Loucy (cell line): Measurements from ENCODE around the gene FNDC3A.

Experiments
- H2AFZ ChIP-seq: fragments of 200-600 bp; sonication (generic); 2 replicates; pipeline ENCODE4 v1.6.0; 2016; ENCODE audit warnings: antibody characterized with exemption, mild to moderate bottlenecking, low read length, moderate library complexity
- H3F3A ChIP-seq: fragments of 200-600 bp; 2 replicates; pipeline ENCODE4 v1.6.0; 2016; ENCODE audit warnings: antibody characterized with exemption, low read depth, mild to moderate bottlenecking
- H3K27me3 ChIP-seq: fragments of 200-600 bp; sonication (generic); 2 replicates; pipeline ENCODE4 v1.6.1; 2014; ENCODE audit warnings: low read length, mild to moderate bottlenecking; ENCODE audit not compliant: insufficient read depth, poor library complexity, severe bottlenecking
- H3K36me3 ChIP-seq: fragments of 200-600 bp; sonication (generic); 2 replicates; pipeline ENCODE4 v1.6.1; 2016; ENCODE audit warnings: low read length; ENCODE audit not compliant: insufficient read depth
- H3K4me1 ChIP-seq: fragments of 200-600 bp; sonication (generic); 2 replicates; pipeline ENCODE4 v1.5.1; 2014; ENCODE audit warnings: low read length, mild to moderate bottlenecking; ENCODE audit not compliant: insufficient read depth, poor library complexity, severe bottlenecking
- H3K4me2 ChIP-seq: fragments of 200-600 bp; sonication (generic); 2 replicates; pipeline ENCODE4 v1.6.0; 2014; ENCODE audit warnings: antibody characterized with exemption, low read length, low read depth, mild to moderate bottlenecking; ENCODE audit not compliant: poor library complexity, severe bottlenecking
- H3K4me3 ChIP-seq: fragments of 200-600 bp; sonication (generic); 2 replicates; pipeline ENCODE4 v1.5.1; 2014; ENCODE audit warnings: low read length, mild to moderate bottlenecking, mixed read lengths; ENCODE audit not compliant: poor library complexity, severe bottlenecking
- H3K79me2 ChIP-seq: fragments of 200-600 bp; sonication (generic); 2 replicates; pipeline ENCODE4 v1.6.1; 2014; ENCODE audit warnings: low read length; ENCODE audit not compliant: insufficient read depth
- H3K9ac ChIP-seq: fragments of 200-600 bp; sonication (generic); 2 replicates; pipeline ENCODE4 v1.6.0; 2014; ENCODE audit warnings: mild to moderate bottlenecking, low read depth, low read length, moderate library complexity; ENCODE audit not compliant: poor library complexity, severe bottlenecking
- H3K9me2 ChIP-seq: fragments of 200-600 bp; sonication (generic); replicated peaks from 2 replicates; pipeline ENCODE4 v1.6.1; 2016; ENCODE audit warnings: low read depth, low read length, mixed read lengths
- H3K9me3 ChIP-seq: fragments of 200-600 bp; sonication (generic); 2 replicates; pipeline ENCODE4 v1.6.1; 2014; ENCODE audit warnings: mild to moderate bottlenecking, antibody characterized with exemption, low read length, low read depth; ENCODE audit not compliant: insufficient read depth
- H4K20me1 ChIP-seq: fragments of 200-600 bp; sonication (generic); 2 replicates; pipeline ENCODE4 v1.6.0; 2014; ENCODE audit warnings: antibody characterized with exemption, low read length, mild to moderate bottlenecking; ENCODE audit not compliant: insufficient read depth, poor library complexity, severe bottlenecking
- EZH2phosphoT487 ChIP-seq: fragments of 200-600 bp; IDR thresholded peaks from 2 replicates; pipeline ENCODE4 v1.6.1; 2018; ENCODE audit warnings: antibody characterized with exemption, mild to moderate bottlenecking, moderate library complexity, borderline replicate concordance
- TF ChIP-seq, protein P1 (sequence below): fragments of 200-600 bp; sonication (generic); conservative IDR thresholded peaks from 2 replicates; pipeline ENCODE4 v1.5.1; 2014; ENCODE audit warnings: mild to moderate bottlenecking, antibody characterized with exemption, low read length

The FNDC3A gene

DNA sequence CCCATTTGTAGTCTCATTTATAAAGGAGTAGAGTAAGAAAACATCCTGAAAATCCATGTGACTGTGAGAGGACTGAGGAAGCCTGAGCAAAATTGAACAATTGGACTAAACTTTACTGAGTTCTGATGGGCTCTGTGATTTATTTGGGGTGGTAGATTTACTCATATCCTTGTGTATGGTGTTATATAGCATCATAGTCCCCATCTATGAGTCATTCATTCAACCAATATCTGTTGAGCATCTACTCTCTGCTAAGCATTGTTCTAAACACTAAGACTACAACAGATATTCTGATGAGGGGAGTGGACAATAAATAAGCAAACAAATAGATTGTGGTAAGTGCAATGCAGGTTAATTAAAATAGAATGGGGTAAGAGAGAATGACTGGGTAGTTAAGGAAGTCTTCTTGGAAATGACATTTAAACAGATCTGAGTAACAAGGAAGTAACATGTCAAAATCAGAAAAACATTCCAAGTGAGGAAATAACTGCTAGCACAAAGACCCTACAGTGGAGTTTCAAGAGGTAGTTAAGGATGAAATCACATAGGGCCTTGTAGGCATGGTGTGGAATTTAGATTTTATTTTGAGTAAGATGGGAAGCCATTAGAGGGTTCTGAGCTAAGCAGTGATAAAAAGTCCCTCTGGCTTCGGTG lies 208.1 kb downstream of the FNDC3A start:
- Histone ChIP-seq H3K36me3 (peaks cover 76% of the 10 kb centered on the region), H3K27me3 (no peaks in the 10 kb centered on the region), H3K4me1 (no peaks in the 10 kb centered on the region), H4K20me1 (no peaks in the 10 kb centered on the region), H3K9me2 (no peaks in the 10 kb centered on the region), H3K9ac (no peak overlapping the region), H3K9me3 (no peaks in the 10 kb centered on the region), H2AFZ (no peak overlapping the region), H3K4me3 (no peak overlapping the region), H3K79me2 (no peaks in the 10 kb centered on the region), H3F3A (no peaks in the 10 kb centered on the region), H3K4me2 (no peak overlapping the region)
- TF ChIP-seq EZH2phosphoT487 = no peak
- TF ChIP-seq, protein P1, sequence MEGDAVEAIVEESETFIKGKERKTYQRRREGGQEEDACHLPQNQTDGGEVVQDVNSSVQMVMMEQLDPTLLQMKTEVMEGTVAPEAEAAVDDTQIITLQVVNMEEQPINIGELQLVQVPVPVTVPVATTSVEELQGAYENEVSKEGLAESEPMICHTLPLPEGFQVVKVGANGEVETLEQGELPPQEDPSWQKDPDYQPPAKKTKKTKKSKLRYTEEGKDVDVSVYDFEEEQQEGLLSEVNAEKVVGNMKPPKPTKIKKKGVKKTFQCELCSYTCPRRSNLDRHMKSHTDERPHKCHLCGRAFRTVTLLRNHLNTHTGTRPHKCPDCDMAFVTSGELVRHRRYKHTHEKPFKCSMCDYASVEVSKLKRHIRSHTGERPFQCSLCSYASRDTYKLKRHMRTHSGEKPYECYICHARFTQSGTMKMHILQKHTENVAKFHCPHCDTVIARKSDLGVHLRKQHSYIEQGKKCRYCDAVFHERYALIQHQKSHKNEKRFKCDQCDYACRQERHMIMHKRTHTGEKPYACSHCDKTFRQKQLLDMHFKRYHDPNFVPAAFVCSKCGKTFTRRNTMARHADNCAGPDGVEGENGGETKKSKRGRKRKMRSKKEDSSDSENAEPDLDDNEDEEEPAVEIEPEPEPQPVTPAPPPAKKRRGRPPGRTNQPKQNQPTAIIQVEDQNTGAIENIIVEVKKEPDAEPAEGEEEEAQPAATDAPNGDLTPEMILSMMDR = no peak

DNA sequence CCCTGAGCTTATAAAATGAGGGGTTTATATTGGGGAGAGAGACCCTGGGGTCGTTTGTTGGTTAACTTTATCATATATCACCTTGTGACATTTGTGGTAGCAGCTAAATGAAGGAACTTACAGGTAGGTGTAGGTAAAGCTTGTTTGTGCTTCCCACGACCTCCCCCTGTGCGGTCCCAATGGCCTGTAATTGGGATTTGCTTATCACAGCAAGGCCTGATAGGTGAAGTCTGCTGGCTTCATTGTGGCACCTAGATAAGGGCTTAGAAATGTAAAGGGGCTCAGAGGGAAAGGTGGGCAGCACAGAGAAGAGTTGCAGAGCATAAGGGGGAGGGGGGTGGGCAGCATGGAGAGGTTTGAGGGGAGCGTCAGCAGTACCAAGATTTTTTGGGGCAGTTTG lies 208.9 kb downstream of the FNDC3A start:
- Histone ChIP-seq H2AFZ (no peak overlapping the region), H3K4me2 (no peak overlapping the region), H3K4me3 (no peak overlapping the region), H3K9me3 (no peaks in the 10 kb centered on the region), H3K27me3 (no peaks in the 10 kb centered on the region), H4K20me1 (no peaks in the 10 kb centered on the region), H3K4me1 (no peaks in the 10 kb centered on the region), H3F3A (no peaks in the 10 kb centered on the region), H3K79me2 (no peaks in the 10 kb centered on the region), H3K9me2 (no peaks in the 10 kb centered on the region), H3K36me3 (peaks cover 71% of the 10 kb centered on the region), H3K9ac (no peak overlapping the region)
- TF ChIP-seq, protein P1 = no peak
- TF ChIP-seq EZH2phosphoT487 = no peak

DNA sequence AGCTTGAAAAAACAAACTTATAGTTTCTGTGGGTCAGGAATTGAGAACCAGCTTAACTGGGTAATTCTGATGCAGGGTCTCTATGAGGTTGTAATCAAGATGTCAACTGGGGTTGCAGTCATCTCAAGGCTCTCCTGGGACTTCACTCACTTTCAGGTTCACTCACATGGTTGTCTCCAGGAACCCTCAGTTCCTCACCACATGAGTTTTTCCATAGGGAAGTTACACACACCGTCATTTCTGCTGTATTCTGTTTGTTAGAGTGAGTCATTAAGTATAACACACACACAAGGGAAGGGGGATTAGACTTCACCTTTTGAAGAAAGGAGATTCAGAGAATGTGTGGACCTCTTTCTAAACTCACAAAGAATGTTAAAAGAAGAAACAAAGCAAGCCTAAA lies 209.6 kb downstream of the FNDC3A start:
- Histone ChIP-seq H4K20me1 (no peaks in the 10 kb centered on the region), H3K36me3 (peaks cover 67% of the 10 kb centered on the region), H3K9me3 (no peaks in the 10 kb centered on the region), H3F3A (no peaks in the 10 kb centered on the region), H3K27me3 (no peaks in the 10 kb centered on the region), H3K4me3 (no peak overlapping the region), H3K79me2 (no peaks in the 10 kb centered on the region), H3K9ac (no peak overlapping the region), H2AFZ (no peak overlapping the region), H3K9me2 (no peaks in the 10 kb centered on the region), H3K4me2 (no peak overlapping the region), H3K4me1 (no peaks in the 10 kb centered on the region)
- no peak for TF ChIP-seq EZH2phosphoT487
- TF ChIP-seq, protein P1 = no peak
